ENCODE measurements around the gene TBC1D28. TPM values are rescaled to one million over a fixed set of nuclear protein-coding genes. Genes with fewer than 3 reads are reported as not detected.
"Not testable (repeated sequence)": the region's sequence is repeated elsewhere in the genome, so short reads cannot be mapped to it uniquely, and the experiment has no call there.

Gene TBC1D28
- total and polyA plus RNA-seq, 8 donors: 0.14 TPM; not detected in 7

- H3K36me3 ChIP-seq; intact Hi-C loops (cut with DNase I); H3K27ac ChIP-seq; DNase-seq; H3K4me3 ChIP-seq; H3K27me3 ChIP-seq; H3K9me3 ChIP-seq; H3K4me1 ChIP-seq; ATAC-seq: not testable (repeated sequence)
These were observed 1.1 kb downstream of the TBC1D28 start for GRCh38 chr17:18643124-18643523.

GRCh38 chr17:18638357-18638756, 5.8 kb downstream of the TBC1D28 start:
- H3K27ac ChIP-seq; H3K4me3 ChIP-seq; H3K36me3 ChIP-seq; H3K4me1 ChIP-seq; H3K9me3 ChIP-seq; ATAC-seq; DNase-seq; intact Hi-C loops (cut with DNase I): not testable (repeated sequence)
- H3K27me3 ChIP-seq: peaks cover 5 to 29% of the 10 kb centered on the region in 2 donors

GRCh38 chr17:18636237-18636636, 8.0 kb downstream of the TBC1D28 start:
- intact Hi-C loops (cut with DNase I); H3K27ac ChIP-seq; DNase-seq; ATAC-seq; H3K4me1 ChIP-seq; H3K4me3 ChIP-seq; H3K36me3 ChIP-seq; H3K9me3 ChIP-seq: not testable (repeated sequence)
- H3K27me3 ChIP-seq: peaks cover 5 to 47% of the 10 kb centered on the region in 2 donors

- H3K27ac ChIP-seq; H3K4me3 ChIP-seq; H3K36me3 ChIP-seq; DNase-seq; H3K4me1 ChIP-seq; H3K9me3 ChIP-seq; ATAC-seq; intact Hi-C loops (cut with DNase I): not testable (repeated sequence)
- peaks cover 5 to 47% of the 10 kb centered on the region in 2 donors for H3K27me3 ChIP-seq
These were observed 8.4 kb downstream of the TBC1D28 start for GRCh38 chr17:18635773-18636172.

- H3K36me3 ChIP-seq; intact Hi-C loops (cut with DNase I); DNase-seq; H3K4me3 ChIP-seq; H3K9me3 ChIP-seq; H3K4me1 ChIP-seq; ATAC-seq; H3K27ac ChIP-seq: not testable (repeated sequence)
- peaks cover 5 to 47% of the 10 kb centered on the region in 2 donors for H3K27me3 ChIP-seq
These were observed 9.5 kb downstream of the TBC1D28 start for GRCh38 chr17:18634550-18635263.

GRCh38 chr17:18626152-18626870, 17.9 kb downstream of the TBC1D28 start:
- DNase-seq: no peak
- intact Hi-C loops (cut with DNase I): no loop called here
- no peak for TF ChIP-seq CTCF (IDR thresholded peaks at IDR 0.05)
- no peak overlapping the region for H3K27ac ChIP-seq
- H3K36me3 ChIP-seq: no peaks in the 10 kb centered on the region
- peaks cover 0 to 5% of the 10 kb centered on the region in 2 donors for H3K4me1 ChIP-seq
- no peak for ATAC-seq
- H3K27me3 ChIP-seq: no peaks in the 10 kb centered on the region
- H3K4me3 ChIP-seq: no peak overlapping the region
- no peaks in the 10 kb centered on the region for H3K9me3 ChIP-seq

- peak; percentile 97 to 98 for TF ChIP-seq CTCF (IDR thresholded peaks at IDR 0.05)
- Histone ChIP-seq H3K27ac (peak overlapping the region in 1 of 2 donors; percentile 61), H3K4me3 (peak overlapping the region in 1 of 2 donors; percentile 44)
- peak; percentile 85 to 97 (median 90) for DNase-seq
- H3K36me3 ChIP-seq; H3K9me3 ChIP-seq; intact Hi-C loops (cut with DNase I); H3K27me3 ChIP-seq; H3K4me1 ChIP-seq: not testable (repeated sequence)
- ATAC-seq: peak; percentile 96
These were observed 18.6 kb downstream of the TBC1D28 start for GRCh38 chr17:18625509-18626104.

- DNase-seq; intact Hi-C loops (cut with DNase I); H3K36me3 ChIP-seq; H3K4me1 ChIP-seq; H3K27me3 ChIP-seq; H3K9me3 ChIP-seq: not testable (repeated sequence)
- Histone ChIP-seq H3K4me3 (peak overlapping the region in 1 of 2 donors; percentile 44), H3K27ac (peak overlapping the region in 1 of 2 donors; percentile 61)
- ATAC-seq: peak; percentile 66
These were observed 19.2 kb downstream of the TBC1D28 start for GRCh38 chr17:18624862-18625501.

GRCh38 chr17:18617613-18618012, 26.6 kb downstream of the TBC1D28 start:
- H3K27me3 ChIP-seq; intact Hi-C loops (cut with DNase I); H3K36me3 ChIP-seq; H3K4me1 ChIP-seq; DNase-seq; H3K27ac ChIP-seq; H3K9me3 ChIP-seq; H3K4me3 ChIP-seq; ATAC-seq: not testable (repeated sequence)

GRCh38 chr17:18613016-18613415, 31.2 kb downstream of the TBC1D28 start:
- H3K27me3 ChIP-seq; H3K4me3 ChIP-seq; H3K36me3 ChIP-seq; ATAC-seq; intact Hi-C loops (cut with DNase I); DNase-seq; H3K4me1 ChIP-seq; H3K27ac ChIP-seq; H3K9me3 ChIP-seq: not testable (repeated sequence)

Measured in left lung (tissue), 10 donors.